BE2C (cell line): ENCODE measurements around the gene ADAM33.

Experiments used
- DNase-seq: peaks from one replicate; pipeline ENCODE4 v3.0.0-alpha.2; 2020
- H3K27me3 ChIP-seq: fragments of 250-450 bp; sonication (Bioruptor Pico); 2 replicates; pipeline ENCODE4 v1.5.1; 2020; ENCODE audit warnings: mild to moderate bottlenecking
- H3K36me3 ChIP-seq: fragments of 250-450 bp; sonication (Bioruptor Pico); 2 replicates; pipeline ENCODE4 v1.5.1; 2020; ENCODE audit warnings: mild to moderate bottlenecking
- H3K4me1 ChIP-seq: fragments of 250-450 bp; sonication (Bioruptor Pico); 2 replicates; pipeline ENCODE4 v1.5.1; 2020
- H3K4me3 ChIP-seq: 2 replicates; pipeline ENCODE4 v1.5.1; 2011; ENCODE audit warnings: low read depth, low read length
- H3K9me3 ChIP-seq: fragments of 250-450 bp; sonication (Bioruptor Pico); 2 replicates; pipeline ENCODE4 v1.5.1; 2020
- TF ChIP-seq, protein P1 (sequence below): IDR thresholded peaks from 2 replicates; pipeline ENCODE4 v1.5.1; 2012; ENCODE audit warnings: mild to moderate bottlenecking, low read depth, low read length

Gene ADAM33

DNA sequence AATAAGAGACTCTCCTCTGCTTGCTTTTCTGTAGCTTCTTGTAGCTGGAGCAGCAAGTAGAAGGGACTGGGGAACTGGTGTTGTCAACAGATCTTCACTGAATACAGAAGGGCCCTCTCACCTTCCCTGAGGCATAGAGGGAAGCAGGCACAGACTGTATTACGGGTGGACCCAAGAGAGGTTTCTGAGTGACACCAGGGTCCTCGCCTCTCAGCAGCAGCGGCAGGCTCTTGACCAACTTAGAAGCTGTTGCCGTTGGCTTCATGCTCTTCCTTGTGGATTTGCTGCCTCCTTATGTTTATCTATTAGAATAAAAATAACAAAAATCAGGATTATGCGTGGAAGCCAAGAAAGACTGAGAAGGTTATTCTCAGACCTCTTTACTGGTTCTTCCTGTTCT is 50.3 kb downstream of the ADAM33 start:
- TF ChIP-seq, protein P1, sequence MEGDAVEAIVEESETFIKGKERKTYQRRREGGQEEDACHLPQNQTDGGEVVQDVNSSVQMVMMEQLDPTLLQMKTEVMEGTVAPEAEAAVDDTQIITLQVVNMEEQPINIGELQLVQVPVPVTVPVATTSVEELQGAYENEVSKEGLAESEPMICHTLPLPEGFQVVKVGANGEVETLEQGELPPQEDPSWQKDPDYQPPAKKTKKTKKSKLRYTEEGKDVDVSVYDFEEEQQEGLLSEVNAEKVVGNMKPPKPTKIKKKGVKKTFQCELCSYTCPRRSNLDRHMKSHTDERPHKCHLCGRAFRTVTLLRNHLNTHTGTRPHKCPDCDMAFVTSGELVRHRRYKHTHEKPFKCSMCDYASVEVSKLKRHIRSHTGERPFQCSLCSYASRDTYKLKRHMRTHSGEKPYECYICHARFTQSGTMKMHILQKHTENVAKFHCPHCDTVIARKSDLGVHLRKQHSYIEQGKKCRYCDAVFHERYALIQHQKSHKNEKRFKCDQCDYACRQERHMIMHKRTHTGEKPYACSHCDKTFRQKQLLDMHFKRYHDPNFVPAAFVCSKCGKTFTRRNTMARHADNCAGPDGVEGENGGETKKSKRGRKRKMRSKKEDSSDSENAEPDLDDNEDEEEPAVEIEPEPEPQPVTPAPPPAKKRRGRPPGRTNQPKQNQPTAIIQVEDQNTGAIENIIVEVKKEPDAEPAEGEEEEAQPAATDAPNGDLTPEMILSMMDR = no peak
- Histone ChIP-seq H3K4me3 (no peak overlapping the region), H3K4me1 (peaks cover 3% of the 10 kb centered on the region; the same call in 1 of the 2 replicates)

DNA sequence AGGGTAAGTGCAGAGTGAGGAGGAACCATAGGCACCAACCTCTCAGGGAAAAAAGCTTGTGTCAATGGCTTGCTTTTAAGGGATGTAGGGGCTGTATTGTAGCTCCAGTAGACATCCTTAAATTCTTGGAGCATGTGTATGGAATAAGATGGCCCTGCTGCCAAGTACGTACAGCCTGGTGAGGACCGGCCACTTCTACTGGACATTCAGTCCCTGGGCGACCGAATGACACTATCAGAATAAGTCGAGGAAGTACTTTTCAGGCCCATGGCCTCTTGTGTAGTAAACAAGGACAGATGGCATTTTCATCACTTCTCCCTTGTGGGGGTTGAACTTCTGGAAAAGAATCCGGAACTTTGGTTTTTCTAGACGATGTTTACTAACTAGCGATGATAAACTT is 51.4 kb downstream of the ADAM33 start:
- no peaks in the 10 kb centered on the region for H3K36me3 ChIP-seq
- H3K9me3 ChIP-seq = no peaks in the 10 kb centered on the region
- TF ChIP-seq, protein P1 = no peak
- H3K4me1 ChIP-seq = no peaks in the 10 kb centered on the region
- H3K27me3 ChIP-seq = no peaks in the 10 kb centered on the region
- no peak overlapping the region for H3K4me3 ChIP-seq
- DNase-seq = no peak

More for the DNA sequence above, 50.3 kb downstream of the ADAM33 start:
- H3K36me3 ChIP-seq = no peaks in the 10 kb centered on the region
- no peak for DNase-seq
- H3K9me3 ChIP-seq = no peaks in the 10 kb centered on the region
- H3K27me3 ChIP-seq = no peaks in the 10 kb centered on the region

DNA sequence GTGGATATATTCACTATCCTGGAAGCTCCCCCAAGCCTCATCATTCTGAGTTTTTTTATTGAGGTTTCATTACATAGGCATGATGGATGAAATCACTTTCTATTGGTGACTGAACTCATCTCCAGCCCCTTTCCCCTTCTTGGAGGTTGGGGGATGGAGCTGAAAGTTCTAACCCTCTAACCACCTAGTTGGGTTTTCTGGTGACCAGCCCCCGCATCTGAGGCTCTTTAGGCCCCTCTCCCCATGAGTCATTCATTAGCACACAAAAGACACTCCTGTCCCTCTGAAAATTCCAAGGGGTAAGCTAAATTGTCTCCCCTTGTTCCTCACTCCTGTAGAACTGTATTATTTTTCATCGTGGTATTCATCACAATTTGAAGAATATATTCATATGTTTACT is 51.9 kb downstream of the ADAM33 start:
- Histone ChIP-seq H3K27me3 (no peaks in the 10 kb centered on the region), H3K9me3 (no peaks in the 10 kb centered on the region), H3K36me3 (no peaks in the 10 kb centered on the region), H3K4me1 (no peaks in the 10 kb centered on the region), H3K4me3 (no peak overlapping the region)
- TF ChIP-seq, protein P1 = no peak
- no peak for DNase-seq

GRCh38 chr20:3628502-3629314 is 53.1 kb downstream of the ADAM33 start:
- H3K36me3 ChIP-seq = no peaks in the 10 kb centered on the region
- DNase-seq = no peak
- TF ChIP-seq, protein P1 = no peak
- no peaks in the 10 kb centered on the region for H3K4me1 ChIP-seq
- H3K4me3 ChIP-seq = no peak overlapping the region
- no peaks in the 10 kb centered on the region for H3K27me3 ChIP-seq
- H3K9me3 ChIP-seq = no peaks in the 10 kb centered on the region

- Histone ChIP-seq H3K4me1 (no peaks in the 10 kb centered on the region), H3K27me3 (no peaks in the 10 kb centered on the region), H3K9me3 (no peaks in the 10 kb centered on the region), H3K4me3 (no peak overlapping the region), H3K36me3 (no peaks in the 10 kb centered on the region)
- TF ChIP-seq, protein P1 = no peak
- no peak for DNase-seq
These were observed 54.3 kb downstream of the ADAM33 start for GRCh38 chr20:3627476-3627875.

- no peaks in the 10 kb centered on the region for H3K36me3 ChIP-seq
- no peak for DNase-seq
- TF ChIP-seq, protein P1 = no peak
- H3K4me1 ChIP-seq = 0 out of 2 replicates have a peak, but pooled peaks cover 7% of the 10 kb centered on the region
- no peaks in the 10 kb centered on the region for H3K9me3 ChIP-seq
- H3K27me3 ChIP-seq = no peaks in the 10 kb centered on the region
- H3K4me3 ChIP-seq = no peak overlapping the region
These were observed 59.4 kb downstream of the ADAM33 start for GRCh38 chr20:3622406-3622805.
